ENCODE measurements around the gene C4orf46.

Gene C4orf46

GRCh38 chr4:158617956-158618355, 53.7 kb downstream of the C4orf46 start:
- ChIA-PET POLR2A (no interaction called here), CTCF (interaction anchor here (0.8 to 1.5 kb wide), 2 partner anchors 10 to 363 kb away, joined by 3 to 6 read pairs; no protein-coding TSS in a partner anchor)

More at GRCh38 chr4:158617956-158618355, 53.7 kb downstream of the C4orf46 start:
- no peak for DNase-seq (ENCODE audit: low read depth, low spot score)
- H3K4me3 ChIP-seq (ENCODE audit: low read depth, low read length), result no peak overlapping the region
- no peak for TF ChIP-seq CTCF (IDR thresholded peaks at IDR 0.05; ENCODE audit: insufficient read depth, low read length, missing control alignments)
